ENCODE measurements around the gene PCDH15.

PCDH15 gene

GRCh38 chr10:54702583-54703485 lies 98.2 kb downstream of the PCDH15 start:
- no peak for DNase-seq

GRCh38 chr10:54691331-54691730 lies 109.7 kb downstream of the PCDH15 start:
- DNase-seq, result no peak

GRCh38 chr10:54682554-54682953 lies 118.5 kb downstream of the PCDH15 start:
- no peak for DNase-seq

GRCh38 chr10:54681136-54681535 lies 119.9 kb downstream of the PCDH15 start:
- DNase-seq, result no peak

- no peak for DNase-seq
These were observed 133.9 kb downstream of the PCDH15 start for GRCh38 chr10:54667136-54667535.

GRCh38 chr10:54666192-54666591 lies 134.8 kb downstream of the PCDH15 start:
- DNase-seq, result no peak

GRCh38 chr10:54665095-54665494 lies 135.9 kb downstream of the PCDH15 start:
- no peak for DNase-seq

GRCh38 chr10:54660397-54660796 lies 140.6 kb downstream of the PCDH15 start:
- DNase-seq, result no peak

- no peak for DNase-seq
These were observed 144.4 kb downstream of the PCDH15 start for GRCh38 chr10:54656643-54657042.

- no peak for DNase-seq
These were observed 147.5 kb downstream of the PCDH15 start for GRCh38 chr10:54653518-54653917.

GRCh38 chr10:54650547-54650946 lies 150.5 kb downstream of the PCDH15 start:
- DNase-seq, result no peak

GRCh38 chr10:54622017-54622416 lies 179.0 kb downstream of the PCDH15 start:
- no peak for DNase-seq

GRCh38 chr10:54620352-54620751 lies 180.7 kb downstream of the PCDH15 start:
- no peak for DNase-seq

GRCh38 chr10:54614072-54614471 lies 187.0 kb downstream of the PCDH15 start:
- DNase-seq, result no peak

- DNase-seq, result no peak
These were observed 187.9 kb downstream of the PCDH15 start for GRCh38 chr10:54613162-54613561.

- no peak for DNase-seq
These were observed 191.6 kb downstream of the PCDH15 start for GRCh38 chr10:54609423-54609822.

GRCh38 chr10:54607983-54608382 lies 193.0 kb downstream of the PCDH15 start:
- DNase-seq, result no peak

GRCh38 chr10:54594289-54594688 lies 206.7 kb downstream of the PCDH15 start:
- no peak for DNase-seq

GRCh38 chr10:54587971-54588370 lies 213.1 kb downstream of the PCDH15 start:
- DNase-seq, result no peak

- DNase-seq, result no peak
These were observed 215.5 kb downstream of the PCDH15 start for GRCh38 chr10:54585572-54585971.

- DNase-seq, result no peak
These were observed 223.3 kb downstream of the PCDH15 start for GRCh38 chr10:54577682-54578081.

- DNase-seq, result no peak
These were observed 224.5 kb downstream of the PCDH15 start for GRCh38 chr10:54576541-54576940.

- DNase-seq, result no peak
These were observed 241.5 kb downstream of the PCDH15 start for GRCh38 chr10:54559498-54559897.

GRCh38 chr10:54554028-54554427 lies 247.0 kb downstream of the PCDH15 start:
- DNase-seq, result no peak

GRCh38 chr10:54550016-54550415 lies 251.0 kb downstream of the PCDH15 start:
- no peak for DNase-seq
